Transverse colon (tissue), 4 donors: ENCODE results near the gene OR4C11. TPM values are rescaled to one million over a fixed set of nuclear protein-coding genes. Genes with fewer than 3 reads are reported as not detected.

Experiments
- DNase-seq: peaks from one replicate; pipeline ENCODE4 v3.0.0-alpha.2; 2019
- H3K27ac ChIP-seq, 4 donors: fragments of 200-600 bp; sonication (generic); 2 replicates each; pipeline ENCODE4 v1.5.1; 2016 to 2018; ENCODE audit warnings: inconsistent platforms in 4 of 4
- H3K27me3 ChIP-seq: fragments of 200-600 bp; sonication (generic); 2 replicates; pipeline ENCODE4 v1.5.1; 2017; ENCODE audit warnings: inconsistent platforms
- H3K36me3 ChIP-seq, 4 donors: fragments of 200-600 bp; sonication (generic); 2 replicates each; pipeline ENCODE4 v1.5.1; 2017 to 2019; ENCODE audit warnings: inconsistent platforms in 4 of 4
- H3K4me1 ChIP-seq, 4 donors: fragments of 200-600 bp; sonication (generic); 2 replicates each; pipeline ENCODE4 v1.5.1; 2017 to 2020; ENCODE audit warnings: inconsistent platforms in 4 of 4
- H3K4me3 ChIP-seq, 4 donors: fragments of 200-600 bp; sonication (generic); 1 replicate in 1 of 4; 2 replicates in 3 of 4; pipeline versions ENCODE4 v1.5.1 to v1.6.1; 2017 to 2019; ENCODE audit warnings: inconsistent platforms in 4 of 4
- H3K9me3 ChIP-seq, 2 donors: fragments of 200-600 bp; sonication (generic); 2 replicates each; pipeline ENCODE4 v1.5.1; 2017 to 2019; ENCODE audit warnings: inconsistent platforms in 2 of 2
- EP300 ChIP-seq: sonication (generic); formaldehyde crosslinking; IDR thresholded peaks from one replicate; pipeline ENCODE4 v1.6.1; 2017; ENCODE audit warnings: antibody characterized with exemption, low read depth
- POLR2A ChIP-seq: fragments of 450-650 bp; IDR thresholded peaks from one replicate; pipeline ENCODE4 v1.6.1; 2016; ENCODE audit warnings: antibody characterized with exemption, mild to moderate bottlenecking, moderate library complexity
- POLR2AphosphoS5 ChIP-seq, 3 donors: sonication (generic); formaldehyde crosslinking; IDR thresholded peaks; one replicate each; pipeline ENCODE4 v1.6.1; 2016; ENCODE audit warnings: antibody characterized with exemption in 3 of 3
- in situ Hi-C, 4 donors: fragments of 200-750 bp; cut with MboI; loops; one replicate each; pipeline versions ENCODE4 v1.15.0 to v1.15.1; 2017; ENCODE audit warnings: low sequenced_read_pairs in 3 of 4, low pct_ligation_motif_present in 1 of 4, low pct_unique_long_range_greater_than_20kb in 1 of 4
- intact Hi-C: fragments of 100-400 bp; cut with DNase I; formaldehyde crosslinking; loops from one replicate; pipeline ENCODE4 v1.15.1; 2023; ENCODE audit warnings: low total_unique reads
- total RNA-seq, 4 donors: library from RNA; depleted of rRNA; stranded (reverse); fragments of >200 nt; gene quantifications; one replicate each; pipeline ENCODE4 v1.1.0, GENCODE V29; 2016
- TF ChIP-seq, protein P1 (sequence below), 5 experiments: fragments of 200-600 bp in 3 of 5; fragments of 450-650 bp in 2 of 5; sonication (generic) in 3 of 5; IDR thresholded peaks; 1 replicate in 2 of 5; 2 replicates in 3 of 5; pipeline ENCODE4 v1.5.1; 2016 to 2017; ENCODE audit warnings: antibody characterized with exemption in 5 of 5, inconsistent platforms in 3 of 5, mild to moderate bottlenecking in 2 of 5, moderate library complexity in 1 of 5

The OR4C11 gene
- total RNA-seq, 4 donors from 2014 or later = not detected

DNA sequence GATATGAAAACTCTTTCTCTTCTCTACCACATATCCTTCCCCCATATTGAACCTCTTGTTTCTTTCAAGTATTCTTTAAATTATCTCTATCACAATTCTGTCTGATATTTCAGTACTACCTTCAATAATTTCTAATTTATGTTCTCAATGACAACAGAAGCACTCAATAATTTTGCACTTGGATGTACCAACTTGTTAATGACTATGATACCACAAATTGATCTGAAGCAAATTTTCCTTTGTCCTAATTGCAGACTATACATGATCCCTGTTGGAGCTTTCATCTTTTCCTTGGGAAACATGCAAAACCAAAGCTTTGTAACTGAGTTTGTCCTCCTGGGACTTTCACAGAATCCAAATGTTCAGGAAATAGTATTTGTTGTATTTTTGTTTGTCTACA lies 53.3 kb downstream of the OR4C11 start, which contains the start of gene OR4C15:
OR4C15 (plus strand) TSS at position 301 of the 400 bp plus-strand sequence; CDS start at position 301, 0 bp downstream.
- no peak for DNase-seq
- H3K4me3 ChIP-seq = no peak within 1 kb of the TSS
- no peak for TF ChIP-seq POLR2A
- TF ChIP-seq, protein P1, sequence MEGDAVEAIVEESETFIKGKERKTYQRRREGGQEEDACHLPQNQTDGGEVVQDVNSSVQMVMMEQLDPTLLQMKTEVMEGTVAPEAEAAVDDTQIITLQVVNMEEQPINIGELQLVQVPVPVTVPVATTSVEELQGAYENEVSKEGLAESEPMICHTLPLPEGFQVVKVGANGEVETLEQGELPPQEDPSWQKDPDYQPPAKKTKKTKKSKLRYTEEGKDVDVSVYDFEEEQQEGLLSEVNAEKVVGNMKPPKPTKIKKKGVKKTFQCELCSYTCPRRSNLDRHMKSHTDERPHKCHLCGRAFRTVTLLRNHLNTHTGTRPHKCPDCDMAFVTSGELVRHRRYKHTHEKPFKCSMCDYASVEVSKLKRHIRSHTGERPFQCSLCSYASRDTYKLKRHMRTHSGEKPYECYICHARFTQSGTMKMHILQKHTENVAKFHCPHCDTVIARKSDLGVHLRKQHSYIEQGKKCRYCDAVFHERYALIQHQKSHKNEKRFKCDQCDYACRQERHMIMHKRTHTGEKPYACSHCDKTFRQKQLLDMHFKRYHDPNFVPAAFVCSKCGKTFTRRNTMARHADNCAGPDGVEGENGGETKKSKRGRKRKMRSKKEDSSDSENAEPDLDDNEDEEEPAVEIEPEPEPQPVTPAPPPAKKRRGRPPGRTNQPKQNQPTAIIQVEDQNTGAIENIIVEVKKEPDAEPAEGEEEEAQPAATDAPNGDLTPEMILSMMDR (IDR thresholded peaks at IDR 0.05) = no peak
- no peak for TF ChIP-seq EP300
- no peak for TF ChIP-seq POLR2AphosphoS5 (IDR thresholded peaks at IDR 0.05)
- intact Hi-C loops (no loop called here), in situ Hi-C loops (loop anchor here in 2 of 4 donors (25.0 kb wide), 2 partner anchors 108 to 117 kb away; partner anchors contain the start of gene OR4C6 (in 1 of the 2))
- H3K27ac ChIP-seq = no peak within 1 kb of the TSS
- no peaks in the 10 kb centered on the region for H3K4me1 ChIP-seq
- H3K27me3 ChIP-seq = no peaks in the 10 kb centered on the region
- no peaks in the 10 kb centered on the region for H3K9me3 ChIP-seq
- no peaks in the 10 kb centered on the region for H3K36me3 ChIP-seq

Other genes starting within 250 kb of the OR4C11 start
- gene OR4A15, start 239.7 kb downstream of the OR4C11 start, total RNA-seq = not detected
- gene OR4C15, start 53.2 kb downstream of the OR4C11 start, total RNA-seq = not detected
- not detected for gene OR4C16, start 35.5 kb downstream of the OR4C11 start, total RNA-seq
- gene OR4P4, start 27.5 kb upstream of the OR4C11 start, total RNA-seq = not detected
- gene OR4S2, start 40.7 kb upstream of the OR4C11 start, total RNA-seq = not detected
- not detected for gene OR4C6, start 54.6 kb upstream of the OR4C11 start, total RNA-seq
- not detected for gene OR5D13, start 165.8 kb upstream of the OR4C11 start, total RNA-seq
- not detected for gene OR5D14, start 187.9 kb upstream of the OR4C11 start, total RNA-seq
- not detected for gene OR5L1, start 203.7 kb upstream of the OR4C11 start, total RNA-seq
- gene OR5D18, start 212.0 kb upstream of the OR4C11 start, total RNA-seq = not detected
- gene OR5L2, start 219.6 kb upstream of the OR4C11 start, total RNA-seq = not detected
- gene OR5D16, start 231.1 kb upstream of the OR4C11 start, total RNA-seq = not detected